Common myeloid progenitor, CD34-positive (primary cell): Measurements from ENCODE around the gene SIMC1.

Source experiments
- CTCF ChIA-PET: fragments of 350-600 bp; sonication (Branson Sonifier 250); formaldehyde crosslinking; loops from one replicate; lab custom pipeline; 2021; ENCODE audit warnings: antibody characterized with exemption; lab: Charles Lee
- POLR2A ChIA-PET: fragments of 350-600 bp; sonication (Branson Sonifier 250); formaldehyde crosslinking; loops from one replicate; lab custom pipeline; 2021; ENCODE audit warnings: antibody characterized with exemption; lab: Charles Lee
- DNase-seq, 3 donors: peaks; one replicate each; pipeline versions ENCODE4 v3.0.0 to v3.0.0-alpha.2; 2013
- H3K27ac ChIP-seq, 2 experiments: 1 replicate in 1 of 2; 2 replicates in 1 of 2; pipeline ENCODE4 v1.7.0; 2013; ENCODE audit warnings: inconsistent platforms in 2 of 2, low read length in 2 of 2, mild to moderate bottlenecking in 2 of 2, low read depth in 1 of 2, moderate library complexity in 1 of 2; ENCODE audit not compliant: severe bottlenecking in 2 of 2, insufficient read depth in 1 of 2, poor library complexity in 1 of 2
- H3K27me3 ChIP-seq, 5 experiments: replicated peaks in 2 of 5; 1 replicate in 3 of 5; 2 replicates in 2 of 5; pipeline versions ENCODE4 v1.6.1 to v1.7.0; 2013; ENCODE audit warnings: low read length in 4 of 5, mild to moderate bottlenecking in 2 of 5, moderate library complexity in 2 of 5, inconsistent platforms in 1 of 5; ENCODE audit not compliant: insufficient read depth in 5 of 5, control insufficient read depth in 4 of 5
- H3K36me3 ChIP-seq, 4 experiments: 1 replicate in 2 of 4; 2 replicates in 2 of 4; pipeline versions ENCODE4 v1.6.1 to v1.7.0; 2013; ENCODE audit warnings: low read length in 3 of 4, control low read depth in 1 of 4, mild to moderate bottlenecking in 1 of 4; ENCODE audit not compliant: control insufficient read depth in 4 of 4, insufficient read depth in 4 of 4
- H3K4me1 ChIP-seq, 4 experiments: 1 replicate in 3 of 4; 2 replicates in 1 of 4; pipeline versions ENCODE4 v1.6.1 to v1.7.1; 2013; ENCODE audit warnings: low read length in 3 of 4, mild to moderate bottlenecking in 3 of 4, control low read depth in 1 of 4, inconsistent platforms in 1 of 4, moderate library complexity in 1 of 4; ENCODE audit not compliant: control insufficient read depth in 4 of 4, insufficient read depth in 4 of 4; ENCODE audit errors: control extremely low read depth in 1 of 4
- H3K4me3 ChIP-seq, 7 experiments: 1 replicate in 4 of 7; 2 replicates in 3 of 7; pipeline versions ENCODE4 v1.5.1 to v1.7.0; 2013; ENCODE audit warnings: mild to moderate bottlenecking in 7 of 7, low read length in 6 of 7, moderate library complexity in 6 of 7, inconsistent platforms in 2 of 7, low read depth in 2 of 7, control low read depth in 1 of 7; ENCODE audit not compliant: insufficient read depth in 4 of 7, control insufficient read depth in 1 of 7; ENCODE audit errors: extremely low read depth in 1 of 7
- H3K9me3 ChIP-seq, 5 experiments: 1 replicate in 4 of 5; 2 replicates in 1 of 5; pipeline versions ENCODE4 v1.6.1 to v1.7.1; 2013; ENCODE audit warnings: low read length in 4 of 5, mild to moderate bottlenecking in 2 of 5, inconsistent platforms in 1 of 5, low read depth in 1 of 5, moderate library complexity in 1 of 5; ENCODE audit not compliant: control insufficient read depth in 4 of 5, insufficient read depth in 2 of 5; ENCODE audit errors: control extremely low read depth in 1 of 5
- WGBS: methylation state at CpG from one replicate; pipeline ENCODE4 v1.1.5; 2013; ENCODE audit not compliant: insufficient coverage; 5-methylcytosine and 5-hydroxymethylcytosine counted together

The SIMC1 gene

GRCh38 chr5:176371621-176372539 lies 133.7 kb downstream of the SIMC1 start:
- WGBS: over 99% methylated on average over 8 of the region's 13 CpGs
- Histone ChIP-seq H3K27me3 (no peaks in the 10 kb centered on the region), H3K4me1 (peaks cover 0 to 10% (median 2%) of the 10 kb centered on the region in 4 experiments), H3K36me3 (peaks cover 0 to 29% (median 9%) of the 10 kb centered on the region in 4 experiments), H3K27ac (no peak overlapping the region), H3K4me3 (no peak overlapping the region), H3K9me3 (no peaks in the 10 kb centered on the region)
- CTCF ChIA-PET: no interaction called here
- no peak for DNase-seq
- POLR2A ChIA-PET: interaction anchor here (0.8 kb wide), 1 partner anchor 11 kb away, joined by 3 read pairs; the partner anchor contains the start of gene KIAA1191

DNA sequence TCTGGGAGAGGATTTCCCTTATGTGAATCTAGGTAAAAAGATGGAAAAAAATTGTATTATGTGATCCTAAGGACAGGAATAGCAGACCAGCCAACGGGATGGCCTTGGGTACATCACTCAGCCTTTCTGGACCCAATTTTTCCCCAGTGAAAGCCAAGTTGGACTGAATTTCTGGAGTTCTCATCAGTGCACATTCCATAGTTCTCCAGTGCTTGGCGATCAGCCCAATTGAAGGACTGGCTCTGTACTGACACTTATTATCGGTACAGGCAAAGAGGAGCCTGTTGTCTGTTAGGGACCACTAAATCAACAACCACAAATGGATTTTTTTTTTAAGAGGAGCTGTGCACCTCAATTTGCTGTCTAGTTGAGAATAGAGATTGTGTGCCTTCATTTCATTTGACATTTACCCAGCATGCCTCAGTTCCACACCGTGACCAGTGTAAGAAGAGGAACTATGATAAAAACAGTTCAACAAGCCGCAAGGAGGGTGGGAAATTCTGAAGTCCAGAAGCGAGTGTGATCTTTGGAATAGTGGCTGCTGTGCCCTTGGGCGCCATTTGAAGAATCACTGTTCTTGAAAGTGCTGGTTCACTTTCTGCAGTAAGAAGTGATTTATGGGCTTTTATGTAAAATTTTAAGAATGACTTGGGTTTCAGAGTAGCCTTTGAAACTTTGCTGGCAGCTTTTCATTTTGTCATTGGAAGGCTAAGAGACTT lies 135.0 kb downstream of the SIMC1 start:
- CTCF ChIA-PET: no interaction called here
- WGBS: 57% methylated on average over 6 of the region's 7 CpGs
- POLR2A ChIA-PET: interaction anchor here (0.6 to 0.8 kb wide), 2 partner anchors 9 to 12 kb away, joined by 3 read pairs; partner anchors contain the start of gene KIAA1191
- H3K9me3 ChIP-seq: no peaks in the 10 kb centered on the region
- no peak overlapping the region for H3K4me3 ChIP-seq
- H3K36me3 ChIP-seq: peaks cover 0 to 22% (median 4%) of the 10 kb centered on the region in 4 experiments
- no peaks in the 10 kb centered on the region for H3K27me3 ChIP-seq
- no peak overlapping the region for H3K27ac ChIP-seq
- peak in 2 of 3 donors; percentile 42 to 57 for DNase-seq
- H3K4me1 ChIP-seq: peaks cover 0 to 10% (median 2%) of the 10 kb centered on the region in 4 experiments

- Histone ChIP-seq H3K27me3 (no peaks in the 10 kb centered on the region), H3K4me1 (peaks cover 0 to 5% (median 2%) of the 10 kb centered on the region in 4 experiments), H3K27ac (no peak overlapping the region), H3K4me3 (no peak overlapping the region), H3K36me3 (peaks cover 10 to 42% (median 41%) of the 10 kb centered on the region in 4 experiments), H3K9me3 (no peaks in the 10 kb centered on the region)
- WGBS: 52% methylated on average over 3 of the region's 3 CpGs
- peak in 2 of 3 donors; percentile 60 to 62 for DNase-seq
- ChIA-PET POLR2A (no interaction called here), CTCF (interaction anchor here (1.4 kb wide), 1 partner anchor 10 kb away, joined by 4 read pairs; no protein-coding TSS in a partner anchor)
Measured at GRCh38 chr5:176379881-176380280, 141.7 kb downstream of the SIMC1 start.

DNA sequence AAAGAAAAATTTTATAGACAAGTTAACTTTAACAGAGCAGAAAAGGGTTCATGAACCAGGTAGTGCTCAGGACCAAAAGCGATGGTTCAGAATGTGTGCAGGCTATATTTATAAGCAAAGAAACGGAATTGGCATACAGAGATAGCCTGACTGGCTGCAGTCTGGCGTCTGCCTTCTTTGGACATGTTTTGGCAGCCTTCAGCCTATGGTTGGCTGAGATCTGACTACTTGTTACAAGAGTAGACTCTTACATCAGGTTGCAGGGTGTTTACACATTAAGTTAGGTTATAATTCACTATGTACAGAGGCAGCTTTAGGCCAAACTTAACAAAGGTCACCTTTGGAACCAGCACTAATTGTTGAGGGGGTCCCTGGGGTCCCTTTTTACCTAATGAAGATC lies 143.2 kb downstream of the SIMC1 start:
- Histone ChIP-seq H3K4me1 (peaks cover 0 to 5% (median 4%) of the 10 kb centered on the region in 4 experiments), H3K27me3 (no peaks in the 10 kb centered on the region), H3K27ac (no peak overlapping the region), H3K9me3 (no peaks in the 10 kb centered on the region), H3K36me3 (peaks cover 19 to 55% (median 50%) of the 10 kb centered on the region in 4 experiments), H3K4me3 (no peak overlapping the region)
- DNase-seq: no peak
- ChIA-PET CTCF (interaction anchor here (1.2 to 1.7 kb wide), 3 partner anchors 9 to 19 kb away, joined by 3 to 6 read pairs (median 4); partner anchors contain the start of gene KIAA1191), POLR2A (no interaction called here)
- 97% methylated on average over 3 of the region's 3 CpGs for WGBS

GRCh38 chr5:176381979-176382378 lies 143.8 kb downstream of the SIMC1 start:
- Histone ChIP-seq H3K4me3 (no peak overlapping the region), H3K4me1 (peaks cover 0 to 11% (median 7%) of the 10 kb centered on the region in 4 experiments), H3K9me3 (no peaks in the 10 kb centered on the region), H3K36me3 (peaks cover 21 to 59% (median 53%) of the 10 kb centered on the region in 4 experiments), H3K27me3 (no peaks in the 10 kb centered on the region), H3K27ac (no peak overlapping the region)
- CTCF ChIA-PET: interaction anchor here (1.2 to 1.7 kb wide), 3 partner anchors 8 to 20 kb away, joined by 3 to 6 read pairs (median 4); partner anchors contain the start of gene KIAA1191
- 93% methylated on average over 3 of the region's 3 CpGs for WGBS
- POLR2A ChIA-PET: interaction anchor here (0.6 kb wide), 1 partner anchor 9 kb away, joined by 3 read pairs; no protein-coding TSS in a partner anchor
- no peak for DNase-seq

- Histone ChIP-seq H3K4me3 (no peak overlapping the region), H3K36me3 (peaks cover 21 to 59% (median 53%) of the 10 kb centered on the region in 4 experiments), H3K27me3 (no peaks in the 10 kb centered on the region), H3K4me1 (peaks cover 2 to 18% (median 14%) of the 10 kb centered on the region in 4 experiments), H3K9me3 (no peaks in the 10 kb centered on the region), H3K27ac (no peak overlapping the region)
- ChIA-PET POLR2A (interaction anchor here (0.6 kb wide), 1 partner anchor 9 kb away, joined by 3 read pairs; no protein-coding TSS in a partner anchor), CTCF (interaction anchor here (1.7 kb wide), 1 partner anchor 21 kb away, joined by 6 read pairs; the partner anchor contains the start of gene KIAA1191)
- DNase-seq: no peak
- WGBS: 94% methylated on average over 2 of the region's 3 CpGs
Measured at GRCh38 chr5:176382721-176383120, 144.5 kb downstream of the SIMC1 start.
